H9 (cell line): ENCODE data around the gene CEP44. TPM values are rescaled to one million over a fixed set of nuclear protein-coding genes. Genes with fewer than 3 reads are reported as not detected.

Experiments
- DNase-seq: peaks from one replicate; pipeline ENCODE4 v3.0.0-alpha.2; 2017
- H2AFZ ChIP-seq: one replicate; pipeline ENCODE4 v1.6.1; 2013; ENCODE audit warnings: mild to moderate bottlenecking, low read length, control low read depth, moderate library complexity
- H2AK5ac ChIP-seq: 2 replicates; pipeline ENCODE4 v1.6.1; 2013; ENCODE audit warnings: low read length, control low read depth, mixed read lengths; ENCODE audit not compliant: insufficient read length
- H2BK120ac ChIP-seq: one replicate; pipeline ENCODE4 v1.6.1; 2013; ENCODE audit warnings: low read depth, mild to moderate bottlenecking, low read length, control low read depth, inconsistent platforms; ENCODE audit not compliant: poor library complexity, severe bottlenecking
- H2BK12ac ChIP-seq: 2 replicates; pipeline ENCODE4 v1.6.1; 2013; ENCODE audit warnings: low read length, control low read depth, mixed read lengths, low read depth; ENCODE audit not compliant: insufficient read length
- H2BK15ac ChIP-seq: 2 replicates; pipeline ENCODE4 v1.6.1; 2013; ENCODE audit warnings: low read depth, low read length, control low read depth
- H2BK20ac ChIP-seq: one replicate; pipeline ENCODE4 v1.6.1; 2013; ENCODE audit warnings: low read depth, mild to moderate bottlenecking, low read length, control low read depth, inconsistent platforms; ENCODE audit not compliant: poor library complexity, severe bottlenecking
- H2BK5ac ChIP-seq: 2 replicates; pipeline ENCODE4 v1.6.1; 2013; ENCODE audit warnings: low read length, control low read depth, mixed read lengths; ENCODE audit not compliant: insufficient read length
- H3K14ac ChIP-seq: 2 replicates; pipeline ENCODE4 v1.6.1; 2013; ENCODE audit warnings: low read length, control low read depth; ENCODE audit not compliant: insufficient read depth
- H3K18ac ChIP-seq: 2 replicates; pipeline ENCODE4 v1.6.1; 2013; ENCODE audit warnings: low read depth, mild to moderate bottlenecking, mixed read lengths, low read length, control low read depth; ENCODE audit not compliant: insufficient read length
- H3K23ac ChIP-seq: 2 replicates; pipeline ENCODE4 v1.6.1; 2013; ENCODE audit warnings: low read length, control low read depth, mixed read lengths, low read depth; ENCODE audit not compliant: insufficient read length
- H3K23me2 ChIP-seq: 2 replicates; pipeline ENCODE4 v1.6.1; 2013; ENCODE audit warnings: low read depth, mild to moderate bottlenecking, mixed read lengths, low read length, control low read depth; ENCODE audit not compliant: insufficient read length, poor library complexity, severe bottlenecking
- H3K27ac ChIP-seq: 2 replicates; pipeline ENCODE4 v1.5.1; 2013; ENCODE audit warnings: low read length, control low read depth, mixed read lengths, low read depth; ENCODE audit not compliant: insufficient read length
- H3K27me3 ChIP-seq: 2 replicates; pipeline ENCODE4 v1.6.1; 2013; ENCODE audit warnings: low read length, control low read depth, inconsistent platforms; ENCODE audit not compliant: insufficient read depth
- H3K4ac ChIP-seq: 2 replicates; pipeline ENCODE4 v1.6.1; 2013; ENCODE audit warnings: low read depth, mild to moderate bottlenecking, control low read depth, inconsistent platforms, low read length, moderate library complexity
- H3K4me1 ChIP-seq: 2 replicates; pipeline ENCODE4 v1.6.1; 2013; ENCODE audit warnings: low read length, control low read depth, inconsistent platforms; ENCODE audit not compliant: insufficient read depth
- H3K4me2 ChIP-seq: 2 replicates; pipeline ENCODE4 v1.6.1; 2013; ENCODE audit warnings: low read length, control low read depth, mixed read lengths; ENCODE audit not compliant: insufficient read length, insufficient read depth
- H3K56ac ChIP-seq: 2 replicates; pipeline ENCODE4 v1.6.1; 2013; ENCODE audit warnings: low read depth, mild to moderate bottlenecking, mixed read lengths, low read length, control low read depth; ENCODE audit not compliant: insufficient read length
- H3K79me1 ChIP-seq: 2 replicates; pipeline ENCODE4 v1.6.1; 2013; ENCODE audit warnings: low read depth, mild to moderate bottlenecking, moderate library complexity, low read length, control low read depth, inconsistent platforms; ENCODE audit not compliant: insufficient read depth, poor library complexity, severe bottlenecking
- H3K79me2 ChIP-seq: 2 replicates; pipeline ENCODE4 v1.6.1; 2013; ENCODE audit warnings: low read length, control low read depth, inconsistent platforms; ENCODE audit not compliant: insufficient read depth
- H3K9ac ChIP-seq: 2 replicates; pipeline ENCODE4 v1.6.1; 2013; ENCODE audit warnings: low read length, control low read depth, mixed read lengths; ENCODE audit not compliant: insufficient read length; ENCODE audit errors: extremely low read depth
- H3K9me3 ChIP-seq: one replicate; pipeline ENCODE4 v1.6.1; 2013; ENCODE audit warnings: low read depth, low read length, inconsistent platforms; ENCODE audit not compliant: control insufficient read depth
- H3T11ph ChIP-seq: one replicate; pipeline ENCODE4 v1.6.1; 2013; ENCODE audit warnings: mild to moderate bottlenecking, low read length, control low read depth, inconsistent platforms
- H4K20me1 ChIP-seq: one replicate; pipeline ENCODE4 v1.6.1; 2013; ENCODE audit not compliant: control insufficient read depth, insufficient read length, insufficient read depth
- H4K5ac ChIP-seq: 2 replicates; pipeline ENCODE4 v1.6.1; 2013; ENCODE audit warnings: low read depth, mild to moderate bottlenecking, mixed read lengths, low read length, control low read depth; ENCODE audit not compliant: insufficient read length
- H4K8ac ChIP-seq: replicated peaks from 2 replicates; pipeline ENCODE4 v1.6.1; 2013; ENCODE audit warnings: low read length, control low read depth, mixed read lengths, low read depth; ENCODE audit not compliant: insufficient read length
- H4K91ac ChIP-seq: 2 replicates; pipeline ENCODE4 v1.6.1; 2013; ENCODE audit warnings: low read depth, mild to moderate bottlenecking, moderate library complexity, mixed read lengths, low read length, control low read depth; ENCODE audit not compliant: insufficient read length
- H3K27ac Mint-ChIP-seq, 3 experiments: 2 replicates in 2 of 3; 3 replicates in 1 of 3; pipeline ENCODE4 v1.8.0; 2020 to 2021; ENCODE audit warnings: mixed read lengths in 3 of 3, mild to moderate bottlenecking in 1 of 3, moderate library complexity in 1 of 3
- H3K27me3 Mint-ChIP-seq: 2 replicates; pipeline ENCODE4 v1.8.0; 2021; ENCODE audit warnings: low read depth, mild to moderate bottlenecking, moderate library complexity, mixed read lengths
- H3K36me3 Mint-ChIP-seq, 3 experiments: 2 replicates in 2 of 3; 3 replicates in 1 of 3; pipeline ENCODE4 v1.8.0; 2020 to 2021; ENCODE audit warnings: low read depth in 3 of 3, mixed read lengths in 3 of 3; ENCODE audit not compliant: insufficient read depth in 1 of 3
- H3K4me1 Mint-ChIP-seq, 2 experiments: 2 replicates each; pipeline ENCODE4 v1.8.0; 2020; ENCODE audit warnings: mixed read lengths in 2 of 2
- H3K4me3 Mint-ChIP-seq, 2 experiments: 2 replicates in 1 of 2; 3 replicates in 1 of 2; pipeline ENCODE4 v1.8.0; 2020 to 2021; ENCODE audit warnings: mild to moderate bottlenecking in 2 of 2, mixed read lengths in 2 of 2, moderate library complexity in 1 of 2
- H3K9me3 Mint-ChIP-seq, 2 experiments: 2 replicates in 1 of 2; 3 replicates in 1 of 2; pipeline ENCODE4 v1.8.0; 2020; ENCODE audit warnings: mild to moderate bottlenecking in 2 of 2, mixed read lengths in 2 of 2, moderate library complexity in 1 of 2
- CTCF ChIP-seq: fragments of 200-600 bp; sonication (generic); conservative IDR thresholded peaks from 3 replicates; pipeline ENCODE4 v1.8.0; 2021; ENCODE audit warnings: antibody characterized with exemption, mild to moderate bottlenecking
- WGBS: extraction: QIAGEN DNeasy Blood & Tissue Kit; methylation state at CpG from one replicate; pipeline ENCODE4 v1.1.7; 2013; ENCODE audit warnings: missing lambda C conversion rate, low lambda C conversion rate, mixed read lengths; ENCODE audit not compliant: insufficient read length; ENCODE audit errors: extremely low coverage; 5-methylcytosine and 5-hydroxymethylcytosine counted together
- total RNA-seq: library from RNA; stranded (reverse); gene quantifications from 2 replicates; pipeline ENCODE4 v1.2.1, GENCODE V29; 2021

The CEP44 gene
- total RNA-seq, 1 experiment from 2014 or later: 16.5 TPM

DNA sequence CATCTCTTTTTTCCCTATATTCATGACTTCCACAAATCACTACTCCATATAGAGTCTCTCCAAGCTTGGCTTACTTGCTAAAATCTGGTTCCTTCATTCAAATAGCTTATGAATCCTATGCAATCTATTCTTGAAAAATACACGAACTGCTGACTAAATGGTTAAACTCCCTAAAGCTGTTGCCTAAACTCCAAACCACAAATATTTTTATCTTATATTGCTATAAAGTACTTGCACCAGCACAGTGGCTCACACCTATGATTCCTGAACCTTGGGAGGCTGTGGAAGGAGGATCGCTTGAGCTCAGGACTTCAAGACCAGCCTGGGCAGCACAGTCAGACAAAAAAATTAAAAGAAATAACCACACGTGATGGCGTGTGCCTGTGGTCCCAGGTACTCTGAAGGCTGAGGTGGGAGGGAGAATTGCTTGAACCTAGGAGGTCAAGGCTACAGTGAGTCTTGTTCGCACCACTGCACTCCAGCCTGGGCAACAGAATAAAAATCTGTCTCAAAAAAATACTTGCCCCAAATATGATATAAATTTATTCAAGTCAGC is 2.5 kb upstream of the CEP44 start:
- no peaks in the 10 kb centered on the region for H3K9me3 ChIP-seq
- H2BK12ac ChIP-seq: no peak overlapping the region
- H3K27me3 ChIP-seq: no peaks in the 10 kb centered on the region
- H4K5ac ChIP-seq: no peak overlapping the region
- H3K4me3 Mint-ChIP-seq: no peak overlapping the region
- no peak overlapping the region for H3K14ac ChIP-seq
- H3K9ac ChIP-seq: no peak overlapping the region
- H3K79me1 ChIP-seq: no peaks in the 10 kb centered on the region
- peaks cover 11 to 20% of the 10 kb centered on the region in 2 experiments for H3K4me1 Mint-ChIP-seq
- H4K8ac ChIP-seq: no peak overlapping the region
- H3K23me2 ChIP-seq: peaks cover 5% of the 10 kb centered on the region
- H3K27ac Mint-ChIP-seq: no peak overlapping the region
- H3K4me2 ChIP-seq: no peak overlapping the region
- no peak overlapping the region for H3K56ac ChIP-seq
- no peaks in the 10 kb centered on the region for H4K20me1 ChIP-seq
- no peak overlapping the region for H2BK5ac ChIP-seq
- H2BK20ac ChIP-seq: no peak overlapping the region
- no peaks in the 10 kb centered on the region for H3K27me3 Mint-ChIP-seq
- no peak for TF ChIP-seq CTCF
- H3K79me2 ChIP-seq: peaks cover 3% of the 10 kb centered on the region; the same call in 1 of the 2 replicates
- no peak overlapping the region for H2BK15ac ChIP-seq
- WGBS: no CpG with 5 or more reads among the region's 5 CpGs
- H4K91ac ChIP-seq: no peak overlapping the region
- no peaks in the 10 kb centered on the region; a peak in 1 of 7 replicates for H3K36me3 Mint-ChIP-seq
- no peak overlapping the region for H2BK120ac ChIP-seq
- no peak overlapping the region for H3T11ph ChIP-seq
- no peak for DNase-seq
- no peak overlapping the region for H3K4ac ChIP-seq
- no peak overlapping the region for H2AK5ac ChIP-seq
- no peak overlapping the region for H3K23ac ChIP-seq
- H3K4me1 ChIP-seq: no peaks in the 10 kb centered on the region
- no peak overlapping the region for H3K18ac ChIP-seq
- no peaks in the 10 kb centered on the region; a peak in 1 of 5 replicates for H3K9me3 Mint-ChIP-seq
- H2AFZ ChIP-seq: no peak overlapping the region
- no peak overlapping the region for H3K27ac ChIP-seq
